PFSK-1 (cell line): ENCODE data around the gene RBM5.

ENCODE experiments used
- FOXP2 ChIP-seq: optimal IDR thresholded peaks from 2 replicates; pipeline ENCODE3; 2011; ENCODE audit warnings: borderline replicate concordance, control low read depth, inconsistent platforms; ENCODE audit not compliant: insufficient read depth; ENCODE audit errors: extremely low read length, extremely low read depth
- POLR2AphosphoS5 ChIP-seq: IDR thresholded peaks from 2 replicates; pipeline ENCODE4 v1.6.1; 2012; ENCODE audit warnings: low read depth, mild to moderate bottlenecking, control low read depth, low read length, moderate library complexity
- SIN3A ChIP-seq: IDR thresholded peaks from 2 replicates; pipeline ENCODE4 v1.6.1; 2012; ENCODE audit warnings: mild to moderate bottlenecking, low read length, moderate library complexity, borderline replicate concordance; ENCODE audit not compliant: insufficient read depth
- TAF1 ChIP-seq: IDR thresholded peaks from 2 replicates; pipeline ENCODE4 v1.6.1; 2012; ENCODE audit warnings: low read length, control low read depth, borderline replicate concordance; ENCODE audit not compliant: insufficient read depth
- TF ChIP-seq, protein P1 (sequence below), 2 experiments: IDR thresholded peaks; 2 replicates each; pipeline versions ENCODE4 v1.6.1 to v1.8.0; 2011 to 2012; ENCODE audit warnings: low read depth in 2 of 2, low read length in 2 of 2, control low read depth in 1 of 2, inconsistent platforms in 1 of 2, mild to moderate bottlenecking in 1 of 2, moderate library complexity in 1 of 2; ENCODE audit not compliant: insufficient read depth in 1 of 2

The RBM5 gene

DNA sequence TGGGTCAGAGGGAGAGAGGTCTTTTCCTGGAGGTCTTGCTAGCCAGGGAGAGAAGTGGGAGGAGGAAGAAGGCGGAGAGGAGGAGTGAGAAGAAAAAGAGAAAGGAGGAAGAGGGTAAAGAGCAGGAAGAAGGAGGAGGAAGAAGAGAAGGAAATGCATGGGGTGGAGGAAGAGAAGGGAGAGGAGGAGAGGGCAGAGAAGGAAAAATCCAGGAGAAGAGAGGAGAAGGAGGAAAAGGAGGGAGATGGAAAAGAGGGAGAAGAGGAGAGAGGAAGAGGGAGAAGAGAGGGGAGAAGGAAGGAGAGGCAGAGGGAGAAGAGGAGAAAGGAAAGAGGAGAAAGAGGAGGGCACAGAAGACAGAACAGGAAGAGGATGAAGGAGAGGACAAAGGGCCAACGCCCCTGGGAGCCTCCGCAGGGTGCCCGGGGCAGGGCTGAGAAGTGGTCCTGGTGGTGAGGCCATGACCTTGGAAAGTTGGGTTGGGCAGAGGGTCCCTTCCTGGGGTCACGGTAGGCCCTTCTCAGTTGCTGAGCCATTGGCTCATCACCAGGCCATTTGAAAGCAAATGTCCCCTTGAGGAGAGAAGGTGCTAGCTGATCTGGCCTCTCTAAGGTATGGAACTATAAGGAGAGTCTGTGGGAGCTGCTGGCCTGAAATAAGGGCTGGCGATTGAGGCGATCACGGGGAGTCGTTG, 65.2 kb downstream of the RBM5 start:
- TF ChIP-seq TAF1: no peak

DNA sequence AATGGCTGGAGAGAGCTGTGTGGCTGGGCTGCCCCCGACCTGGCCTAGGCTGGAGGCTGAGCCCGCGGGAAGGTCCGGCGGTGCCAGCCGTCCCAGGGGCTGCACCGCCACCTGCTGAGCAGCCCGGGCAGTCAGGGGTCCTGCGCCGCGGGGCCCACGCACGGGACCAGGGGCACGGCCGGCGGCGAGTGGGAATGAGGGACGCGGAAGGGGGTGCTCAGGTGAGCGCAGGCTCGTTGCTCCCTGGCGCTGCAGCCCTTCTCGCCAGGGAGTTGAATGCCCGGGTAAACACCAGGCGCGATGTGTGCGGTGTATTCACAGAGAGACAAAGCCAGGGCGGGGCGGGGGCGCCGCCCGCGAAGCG, 65.7 kb downstream of the RBM5 start:
- TF ChIP-seq SIN3A (no peak), POLR2AphosphoS5 (no peak), TAF1 (no peak), FOXP2 (no peak)
- TF ChIP-seq, protein P1, sequence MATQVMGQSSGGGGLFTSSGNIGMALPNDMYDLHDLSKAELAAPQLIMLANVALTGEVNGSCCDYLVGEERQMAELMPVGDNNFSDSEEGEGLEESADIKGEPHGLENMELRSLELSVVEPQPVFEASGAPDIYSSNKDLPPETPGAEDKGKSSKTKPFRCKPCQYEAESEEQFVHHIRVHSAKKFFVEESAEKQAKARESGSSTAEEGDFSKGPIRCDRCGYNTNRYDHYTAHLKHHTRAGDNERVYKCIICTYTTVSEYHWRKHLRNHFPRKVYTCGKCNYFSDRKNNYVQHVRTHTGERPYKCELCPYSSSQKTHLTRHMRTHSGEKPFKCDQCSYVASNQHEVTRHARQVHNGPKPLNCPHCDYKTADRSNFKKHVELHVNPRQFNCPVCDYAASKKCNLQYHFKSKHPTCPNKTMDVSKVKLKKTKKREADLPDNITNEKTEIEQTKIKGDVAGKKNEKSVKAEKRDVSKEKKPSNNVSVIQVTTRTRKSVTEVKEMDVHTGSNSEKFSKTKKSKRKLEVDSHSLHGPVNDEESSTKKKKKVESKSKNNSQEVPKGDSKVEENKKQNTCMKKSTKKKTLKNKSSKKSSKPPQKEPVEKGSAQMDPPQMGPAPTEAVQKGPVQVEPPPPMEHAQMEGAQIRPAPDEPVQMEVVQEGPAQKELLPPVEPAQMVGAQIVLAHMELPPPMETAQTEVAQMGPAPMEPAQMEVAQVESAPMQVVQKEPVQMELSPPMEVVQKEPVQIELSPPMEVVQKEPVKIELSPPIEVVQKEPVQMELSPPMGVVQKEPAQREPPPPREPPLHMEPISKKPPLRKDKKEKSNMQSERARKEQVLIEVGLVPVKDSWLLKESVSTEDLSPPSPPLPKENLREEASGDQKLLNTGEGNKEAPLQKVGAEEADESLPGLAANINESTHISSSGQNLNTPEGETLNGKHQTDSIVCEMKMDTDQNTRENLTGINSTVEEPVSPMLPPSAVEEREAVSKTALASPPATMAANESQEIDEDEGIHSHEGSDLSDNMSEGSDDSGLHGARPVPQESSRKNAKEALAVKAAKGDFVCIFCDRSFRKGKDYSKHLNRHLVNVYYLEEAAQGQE (IDR thresholded peaks at IDR 0.05; ENCODE audit: insufficient read depth in 1 of 2, low read depth in 2 of 2, low read length in 2 of 2): no peak

DNA sequence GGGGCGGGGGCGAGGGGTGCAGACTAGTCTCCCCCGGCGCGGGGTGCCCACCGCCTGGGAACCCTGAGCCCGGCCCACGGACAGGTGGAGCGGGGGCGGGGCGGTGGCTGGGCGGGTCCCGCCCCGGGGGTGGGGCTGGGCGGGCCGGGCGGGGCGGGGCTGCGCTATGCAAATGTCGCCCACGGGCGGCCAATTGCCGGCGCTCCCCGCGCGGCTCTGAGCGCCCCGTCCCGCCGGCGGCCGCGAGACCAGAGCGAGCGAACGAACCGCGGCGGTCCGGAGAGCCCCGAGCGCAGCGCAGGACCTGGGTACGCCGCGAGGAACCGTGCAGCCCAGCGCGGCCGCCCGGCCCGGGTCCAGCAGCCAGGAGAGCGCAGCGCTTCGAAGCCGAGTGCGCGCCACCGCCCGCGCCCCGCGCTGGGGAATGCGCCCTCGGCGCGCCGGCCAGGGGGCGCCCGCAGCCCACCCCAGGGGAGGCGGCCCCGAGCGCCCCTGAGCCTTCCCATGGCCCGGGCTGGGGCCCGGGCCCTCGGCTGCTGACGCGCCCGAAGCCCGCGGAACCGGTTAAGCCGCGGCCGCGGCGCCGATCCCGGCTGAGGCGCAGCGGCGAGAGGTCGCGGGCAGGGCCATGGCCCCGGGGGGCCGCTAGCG, 66.2 kb downstream of the RBM5 start, which contains the start of gene SEMA3F:
Gene SEMA3F (plus strand): TSS at position 485 of the 651 bp plus-strand sequence. CDS start 4,299 bp downstream, outside the sequence.
- no peak for TF ChIP-seq FOXP2
- peak; percentile 34; the same call in 1 of the 2 replicates for TF ChIP-seq POLR2AphosphoS5

DNA sequence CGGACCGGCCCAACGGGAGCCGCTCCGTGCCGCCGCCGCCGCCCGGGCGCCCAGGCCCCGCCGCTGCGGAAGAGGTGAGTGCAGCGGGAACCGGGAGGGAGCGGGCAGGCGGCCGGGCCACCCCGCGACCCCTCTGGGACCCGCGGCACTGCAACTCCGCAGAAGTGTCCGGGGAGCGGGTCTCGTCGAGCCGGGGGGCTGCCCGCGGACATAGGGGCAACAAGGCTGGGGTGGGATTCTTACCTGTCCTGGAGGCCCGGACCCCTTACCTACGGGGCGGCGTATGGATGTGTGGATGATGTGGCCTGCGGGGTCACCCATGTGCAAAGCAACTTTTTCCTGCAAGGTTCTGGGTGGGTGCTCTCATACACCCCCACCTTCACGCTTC, 66.8 kb downstream of the RBM5 start:
- no peak for TF ChIP-seq SIN3A
- no peak for TF ChIP-seq TAF1
- no peak for TF ChIP-seq FOXP2
- TF ChIP-seq POLR2AphosphoS5: no peak
- TF ChIP-seq, protein P1 (IDR thresholded peaks at IDR 0.05; ENCODE audit: insufficient read depth in 1 of 2, low read depth in 2 of 2, low read length in 2 of 2): no peak

DNA sequence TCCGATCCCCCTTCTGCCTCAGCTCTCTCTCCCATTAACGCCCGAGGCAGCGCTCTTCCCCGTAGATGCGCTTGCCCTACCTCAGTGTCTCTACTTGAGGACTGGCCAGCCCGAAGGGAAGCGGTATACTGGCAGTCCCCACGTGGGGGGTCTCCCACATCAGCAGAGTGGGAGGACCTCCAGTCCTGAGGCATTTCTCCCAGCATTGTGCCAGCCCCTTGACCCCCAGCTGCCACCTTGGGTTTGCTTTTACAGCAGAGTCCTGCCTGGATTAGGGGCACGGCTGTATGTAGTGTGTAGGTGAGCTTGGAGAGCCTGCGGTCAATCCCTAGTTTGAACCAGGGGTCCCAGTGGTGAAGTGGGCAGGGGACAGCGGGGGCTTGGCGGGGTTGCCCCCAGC, 67.2 kb downstream of the RBM5 start:
- TF ChIP-seq, protein P1 (IDR thresholded peaks at IDR 0.05; ENCODE audit: insufficient read depth in 1 of 2, low read depth in 2 of 2, low read length in 2 of 2): no peak
- no peak for TF ChIP-seq TAF1
- no peak for TF ChIP-seq FOXP2

DNA sequence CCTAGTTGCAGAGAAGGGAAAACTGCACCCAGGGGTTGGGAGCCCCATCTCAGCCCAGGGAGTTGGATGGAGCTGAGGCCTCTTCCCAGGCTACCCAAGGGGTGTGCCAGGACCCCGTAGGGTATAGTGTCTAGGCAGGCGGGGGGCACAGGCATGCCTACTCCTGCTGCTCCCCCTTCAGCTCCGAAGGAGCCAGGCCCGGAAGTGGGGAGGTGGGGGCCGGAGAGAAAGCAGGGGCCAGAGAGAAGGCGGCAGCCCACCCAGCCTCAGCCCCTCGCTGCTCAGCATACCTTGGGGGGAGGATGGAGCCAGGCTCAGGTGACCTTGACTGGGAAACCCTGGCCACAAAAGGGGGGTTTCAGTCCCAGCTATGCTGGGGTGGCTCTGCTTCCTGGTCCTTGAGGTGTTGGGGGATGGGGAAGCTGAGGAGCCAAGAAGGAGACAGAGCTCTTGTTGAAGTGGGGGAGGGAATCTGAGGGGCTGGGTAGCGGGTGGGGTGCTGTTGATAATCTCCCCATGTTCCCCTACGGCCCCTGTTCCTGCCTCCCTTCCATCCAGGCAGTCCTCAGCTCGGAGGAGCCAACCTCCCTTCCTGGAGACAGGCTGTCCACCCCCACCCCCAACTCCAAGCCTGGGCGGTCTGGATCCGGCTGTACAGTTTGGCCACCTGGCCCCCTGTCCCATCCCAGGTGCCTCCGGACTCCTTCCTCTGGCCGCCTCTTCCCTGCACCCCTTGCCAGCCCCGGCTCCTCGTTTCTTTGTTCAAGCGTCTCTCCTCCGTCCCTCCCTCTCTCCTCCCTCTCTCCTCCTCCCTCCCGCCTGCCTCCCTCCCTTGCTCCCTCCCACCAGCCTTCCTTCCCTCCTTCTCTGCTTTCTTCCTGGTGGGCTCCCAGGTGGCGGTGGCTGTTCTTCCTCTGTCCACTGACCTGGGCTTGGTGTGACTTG, 68.1 kb downstream of the RBM5 start:
- TF ChIP-seq TAF1 (no peak), FOXP2 (no peak), POLR2AphosphoS5 (no peak), SIN3A (no peak)
- TF ChIP-seq, protein P1 (IDR thresholded peaks at IDR 0.05; ENCODE audit: insufficient read depth in 1 of 2, low read depth in 2 of 2, low read length in 2 of 2): no peak
